IPS-20b (cell line): ENCODE results near the gene GLP1R.

ENCODE experiments used
- H3K27ac ChIP-seq: one replicate; pipeline ENCODE4 v1.5.1; 2013; ENCODE audit warnings: low read length
- H3K27me3 ChIP-seq: 2 replicates; pipeline ENCODE4 v1.6.1; 2013; ENCODE audit warnings: mild to moderate bottlenecking, low read length, inconsistent platforms; ENCODE audit not compliant: insufficient read depth
- H3K36me3 ChIP-seq: 2 replicates; pipeline ENCODE4 v1.6.1; 2013; ENCODE audit warnings: low read depth, mild to moderate bottlenecking, inconsistent platforms, low read length, moderate library complexity; ENCODE audit not compliant: insufficient read depth
- H3K4me1 ChIP-seq: 2 replicates; pipeline ENCODE4 v1.6.1; 2013; ENCODE audit warnings: mild to moderate bottlenecking, control low read depth, inconsistent platforms, low read length, moderate library complexity; ENCODE audit not compliant: insufficient read depth
- H3K4me3 ChIP-seq: 2 replicates; pipeline ENCODE4 v1.5.1; 2013; ENCODE audit warnings: mild to moderate bottlenecking, low read length, inconsistent platforms
- H3K9ac ChIP-seq: 2 replicates; pipeline ENCODE4 v1.6.1; 2013; ENCODE audit warnings: low read depth, mild to moderate bottlenecking, inconsistent platforms, low read length, moderate library complexity
- H3K9me3 ChIP-seq: 2 replicates; pipeline ENCODE4 v1.6.1; 2013; ENCODE audit warnings: mild to moderate bottlenecking, low read depth, low read length, inconsistent platforms; ENCODE audit not compliant: insufficient read depth

GLP1R gene

DNA sequence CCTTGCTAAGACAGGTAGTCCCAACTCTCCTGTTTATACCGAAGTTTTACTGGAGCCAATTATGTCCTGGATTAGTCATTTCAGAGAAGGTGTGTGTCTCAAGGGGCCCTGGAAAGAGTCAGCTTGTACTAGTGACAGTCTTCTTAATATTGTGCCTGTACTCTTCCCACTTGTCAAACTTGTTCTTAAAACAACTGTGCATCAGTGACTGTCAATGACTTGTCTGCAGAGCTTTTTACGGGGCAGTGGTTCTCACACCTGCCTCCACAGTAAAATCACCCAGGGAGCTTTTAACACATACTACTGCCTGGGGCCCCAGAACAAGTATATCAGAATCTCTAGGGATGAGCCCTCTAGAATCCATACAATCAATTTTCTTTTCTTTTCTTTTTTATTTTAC, 28.4 kb upstream of the GLP1R start:
- Histone ChIP-seq H3K4me1 (peaks cover 5% of the 10 kb centered on the region; the same call in 1 of the 2 replicates), H3K36me3 (no peaks in the 10 kb centered on the region), H3K9ac (no peak overlapping the region), H3K4me3 (no peak overlapping the region), H3K27ac (no peak overlapping the region), H3K27me3 (peaks cover 7% of the 10 kb centered on the region; the same call in 1 of the 2 replicates), H3K9me3 (no peaks in the 10 kb centered on the region; the same call in 1 of the 2 replicates)

DNA sequence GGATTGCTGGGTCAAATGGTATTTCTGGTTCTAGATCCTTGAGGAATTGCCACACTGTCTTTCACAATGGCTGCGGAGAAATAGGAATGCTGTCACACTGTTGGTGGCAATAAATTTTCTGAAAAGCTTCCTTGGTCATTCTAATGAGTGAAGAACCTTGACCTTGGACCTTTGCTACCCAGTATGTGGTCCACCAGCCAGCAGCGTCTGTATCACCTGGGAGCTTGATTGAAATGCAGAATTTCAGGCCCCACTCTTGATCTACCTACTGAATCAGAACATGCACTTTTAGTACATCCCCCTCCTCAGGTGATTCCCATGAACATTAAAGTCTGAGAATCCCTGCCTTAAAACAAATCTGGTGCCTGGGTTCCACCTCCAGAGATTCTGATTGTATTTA, 27.5 kb upstream of the GLP1R start:
- Histone ChIP-seq H3K9ac (no peak overlapping the region), H3K4me1 (peaks cover 5% of the 10 kb centered on the region; the same call in 1 of the 2 replicates), H3K36me3 (no peaks in the 10 kb centered on the region), H3K4me3 (no peak overlapping the region), H3K27ac (no peak overlapping the region), H3K27me3 (peaks cover 7% of the 10 kb centered on the region; the same call in 1 of the 2 replicates), H3K9me3 (no peaks in the 10 kb centered on the region; the same call in 1 of the 2 replicates)

DNA sequence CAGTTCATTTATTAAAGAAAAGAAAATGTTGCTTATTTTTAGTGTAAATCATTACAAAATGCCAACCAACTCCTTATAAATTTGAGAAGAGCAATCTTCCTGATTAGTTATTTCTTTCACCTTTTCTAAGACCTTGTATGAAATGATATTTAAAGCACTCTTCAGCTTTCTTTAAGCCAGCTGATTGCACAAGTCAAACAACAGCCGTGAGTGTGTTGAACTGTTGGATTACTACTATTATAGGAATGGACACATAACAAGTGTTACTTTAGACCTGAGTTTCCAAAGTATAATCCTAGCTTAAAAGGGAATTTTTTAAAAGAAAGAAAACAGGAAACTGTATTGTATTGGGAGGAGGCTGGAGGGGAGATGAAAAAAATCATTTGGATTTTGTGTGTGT, 26.8 kb upstream of the GLP1R start:
- H3K9ac ChIP-seq, result no peak overlapping the region
- H3K27ac ChIP-seq, result no peak overlapping the region
- H3K36me3 ChIP-seq, result no peaks in the 10 kb centered on the region
- peaks cover 7% of the 10 kb centered on the region; the same call in 1 of the 2 replicates for H3K27me3 ChIP-seq
- H3K9me3 ChIP-seq, result no peaks in the 10 kb centered on the region; the same call in 1 of the 2 replicates
- H3K4me1 ChIP-seq, result peaks cover 8% of the 10 kb centered on the region; the same call in 1 of the 2 replicates
- H3K4me3 ChIP-seq, result no peak overlapping the region

DNA sequence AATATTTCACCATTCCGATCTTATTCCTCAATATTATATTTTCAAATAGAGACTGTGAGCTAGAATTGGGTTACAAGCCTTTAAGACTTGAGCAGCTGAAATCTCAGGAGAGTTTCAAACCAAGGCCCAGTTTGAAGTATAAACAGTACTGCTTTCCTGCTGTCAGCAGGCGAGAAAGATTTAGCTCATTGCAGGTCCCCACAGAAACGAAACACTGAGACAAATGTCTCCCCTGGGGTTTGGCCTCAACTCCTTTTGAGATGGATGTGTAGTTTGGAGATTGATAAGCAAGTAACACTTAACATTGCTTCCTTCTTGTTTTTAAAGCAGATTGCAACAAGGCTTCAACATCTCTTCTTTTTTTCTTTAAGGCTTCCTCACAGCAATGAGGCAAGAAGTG, 22.4 kb upstream of the GLP1R start:
- Histone ChIP-seq H3K36me3 (no peaks in the 10 kb centered on the region), H3K27me3 (no peaks in the 10 kb centered on the region), H3K9ac (no peak overlapping the region), H3K27ac (no peak overlapping the region), H3K4me1 (peaks cover 6% of the 10 kb centered on the region; the same call in 1 of the 2 replicates), H3K4me3 (no peak overlapping the region), H3K9me3 (no peaks in the 10 kb centered on the region)

DNA sequence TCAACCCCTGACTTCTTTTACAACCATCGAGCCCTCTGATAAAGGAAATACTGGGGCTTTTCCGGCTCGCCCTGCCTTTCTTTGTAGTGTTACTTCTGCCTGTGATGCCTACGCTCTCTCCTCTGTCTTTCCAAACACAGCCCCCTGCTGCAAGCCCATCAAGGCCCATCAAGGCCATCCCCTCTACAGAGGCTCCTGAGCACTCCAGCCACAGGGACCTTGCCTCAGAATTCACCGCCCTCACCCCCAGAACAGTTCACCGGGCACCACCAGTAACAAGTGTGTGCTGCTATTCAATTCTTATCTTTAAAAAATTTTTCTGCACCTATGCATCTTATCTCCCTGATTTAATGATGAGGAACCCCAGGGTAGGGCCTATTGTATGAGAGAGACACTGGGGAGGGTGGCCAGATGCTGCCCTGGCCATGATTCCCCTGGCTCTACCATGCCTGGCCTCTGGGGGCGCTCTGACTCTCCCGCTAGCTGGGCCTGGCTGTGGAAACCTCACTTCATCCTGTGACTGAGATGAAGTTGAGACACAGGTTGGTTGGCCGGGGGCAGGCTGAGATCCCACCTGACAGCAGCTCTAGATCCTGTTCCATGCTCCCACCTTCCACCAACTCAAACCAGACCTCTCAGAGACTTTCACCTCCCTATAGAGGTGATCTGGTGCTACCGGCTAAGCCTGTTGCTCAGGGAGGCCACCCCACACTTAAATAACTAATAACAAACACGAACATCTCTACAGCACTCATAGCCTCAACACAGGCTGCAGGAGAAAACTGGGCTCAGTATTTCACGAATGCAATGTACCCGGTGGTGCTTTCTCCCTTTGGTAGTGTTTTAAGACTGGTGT, 19.2 kb upstream of the GLP1R start:
- H3K27me3 ChIP-seq, result peaks cover 9% of the 10 kb centered on the region
- H3K4me1 ChIP-seq, result peaks cover 3% of the 10 kb centered on the region; the same call in 1 of the 2 replicates
- H3K27ac ChIP-seq, result no peak overlapping the region
- no peaks in the 10 kb centered on the region for H3K36me3 ChIP-seq
- no peak overlapping the region for H3K9ac ChIP-seq
- H3K4me3 ChIP-seq, result no peak overlapping the region
- no peaks in the 10 kb centered on the region for H3K9me3 ChIP-seq

DNA sequence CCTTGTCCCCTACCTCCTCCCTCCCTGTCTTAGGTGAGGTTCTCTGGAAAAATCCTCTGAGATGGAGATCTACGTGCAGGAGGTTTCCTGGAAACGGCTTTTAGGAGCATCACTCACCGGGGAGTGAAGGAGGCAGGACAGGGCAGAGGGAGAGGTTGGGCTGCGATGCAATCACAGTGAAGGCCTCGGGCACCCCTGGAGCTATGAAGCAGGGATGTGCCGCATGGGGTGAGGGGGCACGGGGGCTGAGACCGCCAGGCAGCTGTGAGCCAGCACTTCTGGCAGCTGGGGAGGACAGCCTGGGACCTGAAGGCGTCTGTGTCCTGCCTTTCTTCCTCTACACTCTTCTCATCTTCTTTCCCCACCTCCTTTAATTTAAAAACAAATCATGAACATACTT, 12.9 kb upstream of the GLP1R start:
- 0 out of 2 replicates have a peak, but pooled peaks cover 5% of the 10 kb centered on the region for H3K4me1 ChIP-seq
- H3K27me3 ChIP-seq, result peaks cover 43% of the 10 kb centered on the region
- no peak overlapping the region for H3K27ac ChIP-seq

DNA sequence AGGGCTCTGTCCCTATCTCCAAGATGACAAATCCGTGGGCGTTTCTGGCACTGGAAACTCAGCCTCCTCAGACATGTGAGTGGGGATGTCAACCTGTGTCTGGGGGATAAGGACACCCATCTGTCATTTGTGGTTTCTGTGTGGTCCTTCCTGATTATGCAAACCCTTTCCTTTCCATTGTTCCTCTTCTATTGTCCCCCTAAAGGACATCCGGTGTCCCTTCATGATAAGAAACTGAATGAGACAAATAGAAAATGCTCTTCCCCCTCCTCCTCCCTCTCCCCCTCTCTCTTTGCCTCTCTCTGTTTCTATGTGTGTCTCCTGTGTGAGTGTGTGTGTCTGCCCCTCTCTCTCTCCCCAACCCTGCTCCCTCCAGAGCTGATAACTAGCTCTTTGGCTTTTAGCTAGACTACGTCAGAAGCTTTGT, 11.5 kb upstream of the GLP1R start:
- Histone ChIP-seq H3K27me3 (peaks cover 43% of the 10 kb centered on the region), H3K27ac (no peak overlapping the region), H3K36me3 (no peaks in the 10 kb centered on the region), H3K9me3 (no peaks in the 10 kb centered on the region), H3K4me3 (no peak overlapping the region), H3K4me1 (0 out of 2 replicates have a peak, but pooled peaks cover 5% of the 10 kb centered on the region), H3K9ac (no peak overlapping the region)

More for the DNA sequence above, 12.9 kb upstream of the GLP1R start:
- H3K36me3 ChIP-seq, result no peaks in the 10 kb centered on the region
- H3K4me3 ChIP-seq, result no peak overlapping the region
- H3K9ac ChIP-seq, result no peak overlapping the region
- no peaks in the 10 kb centered on the region for H3K9me3 ChIP-seq

DNA sequence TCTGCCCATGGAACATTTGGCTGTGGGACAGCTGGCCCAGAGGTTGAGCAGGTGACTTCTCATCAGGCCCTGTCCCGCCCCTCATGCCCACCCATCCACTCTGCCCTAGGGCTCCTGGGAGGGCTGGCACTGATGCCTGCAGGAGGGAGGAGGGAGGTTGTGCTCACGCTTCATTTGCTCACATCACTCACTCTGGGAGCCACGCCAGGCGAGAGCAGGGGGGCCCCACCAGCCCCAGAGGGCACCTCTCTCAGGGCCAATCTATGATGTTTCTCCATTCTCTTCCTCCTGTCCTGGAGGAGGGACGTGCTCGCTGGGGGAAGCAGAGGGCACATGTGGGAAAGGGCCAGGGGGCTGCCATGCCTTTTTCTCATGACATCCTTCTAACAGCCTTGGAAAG, 10.9 kb upstream of the GLP1R start:
- H3K9me3 ChIP-seq, result no peaks in the 10 kb centered on the region
- H3K4me1 ChIP-seq, result 0 out of 2 replicates have a peak, but pooled peaks cover 5% of the 10 kb centered on the region
- no peak overlapping the region for H3K27ac ChIP-seq
- no peak overlapping the region for H3K4me3 ChIP-seq
- H3K36me3 ChIP-seq, result no peaks in the 10 kb centered on the region
- no peak overlapping the region for H3K9ac ChIP-seq
- peaks cover 47% of the 10 kb centered on the region for H3K27me3 ChIP-seq

DNA sequence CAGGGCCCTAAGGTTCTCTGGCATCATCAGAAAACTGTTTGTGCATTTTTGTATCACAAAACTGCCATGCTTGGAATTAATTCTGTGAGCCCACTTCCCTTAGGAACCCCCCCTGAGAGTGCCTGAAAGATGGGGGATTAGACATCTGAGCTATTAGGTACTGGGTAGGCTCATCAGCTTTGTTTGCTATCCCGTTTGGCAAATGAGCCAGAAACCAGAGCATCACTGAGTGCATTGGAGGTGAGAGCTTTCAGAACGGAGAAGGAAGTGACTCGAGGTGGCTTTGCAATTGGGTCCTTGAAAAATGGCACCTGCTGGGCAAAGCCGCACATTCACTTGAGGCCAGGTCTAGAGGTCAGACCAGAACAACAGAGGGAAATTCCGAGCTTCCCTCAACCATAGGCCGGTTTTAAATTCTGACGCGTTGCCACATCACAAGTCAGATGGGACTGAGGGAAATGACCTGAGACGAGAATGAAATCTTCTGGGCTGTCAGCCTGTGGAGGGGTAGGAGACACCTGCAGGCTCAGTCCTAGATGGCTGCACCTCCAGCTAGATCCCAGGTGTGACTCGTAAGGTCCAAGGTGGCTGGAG, 8.4 kb upstream of the GLP1R start:
- Histone ChIP-seq H3K27me3 (peaks cover 37% of the 10 kb centered on the region), H3K9me3 (no peaks in the 10 kb centered on the region), H3K4me1 (0 out of 2 replicates have a peak, but pooled peaks cover 5% of the 10 kb centered on the region), H3K9ac (no peak overlapping the region), H3K36me3 (no peaks in the 10 kb centered on the region), H3K27ac (no peak overlapping the region), H3K4me3 (no peak overlapping the region)

DNA sequence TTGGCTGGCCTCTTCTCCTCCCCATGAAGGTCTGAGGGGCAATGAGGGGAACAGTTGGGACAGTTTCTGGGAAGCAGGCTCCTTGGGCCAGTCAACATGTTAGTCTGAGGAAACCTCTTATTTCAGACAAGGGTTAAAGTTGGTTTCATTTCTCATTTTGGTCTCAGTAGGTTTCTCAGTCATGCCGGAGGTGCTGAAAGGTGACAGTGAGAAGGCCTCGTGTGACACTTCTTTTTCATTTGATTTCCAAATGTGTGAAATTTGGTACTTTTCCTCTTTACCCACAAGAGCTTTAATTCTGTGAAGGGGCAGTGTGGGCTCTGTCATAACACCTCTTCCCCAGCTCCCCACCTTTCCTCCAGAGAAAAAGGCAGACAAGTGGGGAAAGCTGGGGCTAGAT, 7.5 kb upstream of the GLP1R start:
- Histone ChIP-seq H3K4me3 (no peak overlapping the region), H3K9ac (no peak overlapping the region), H3K4me1 (0 out of 2 replicates have a peak, but pooled peaks cover 5% of the 10 kb centered on the region), H3K36me3 (no peaks in the 10 kb centered on the region), H3K9me3 (no peaks in the 10 kb centered on the region), H3K27me3 (peaks cover 28% of the 10 kb centered on the region), H3K27ac (no peak overlapping the region)

DNA sequence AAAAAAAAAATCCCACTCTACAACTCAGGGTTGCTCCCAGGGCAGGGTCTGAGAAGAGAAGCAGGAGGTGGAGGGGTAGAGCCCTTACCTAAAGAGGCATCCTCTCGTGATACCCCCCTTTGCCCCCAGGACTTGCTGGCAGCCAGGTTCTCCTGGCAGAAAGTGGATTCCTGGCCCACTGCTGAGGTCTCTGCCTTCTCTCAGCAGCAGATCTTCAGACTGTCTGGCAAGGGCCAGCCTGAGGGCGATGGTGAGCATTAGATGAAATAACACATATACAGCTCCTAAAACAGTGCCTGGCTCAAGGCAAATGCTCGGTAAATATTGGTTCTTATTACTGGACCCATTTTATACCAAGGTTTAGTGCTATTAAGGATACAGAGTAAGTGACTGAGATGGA, 4.8 kb upstream of the GLP1R start:
- H3K4me3 ChIP-seq, result no peak overlapping the region
- peaks cover 34% of the 10 kb centered on the region for H3K27me3 ChIP-seq
- H3K9ac ChIP-seq, result no peak overlapping the region

DNA sequence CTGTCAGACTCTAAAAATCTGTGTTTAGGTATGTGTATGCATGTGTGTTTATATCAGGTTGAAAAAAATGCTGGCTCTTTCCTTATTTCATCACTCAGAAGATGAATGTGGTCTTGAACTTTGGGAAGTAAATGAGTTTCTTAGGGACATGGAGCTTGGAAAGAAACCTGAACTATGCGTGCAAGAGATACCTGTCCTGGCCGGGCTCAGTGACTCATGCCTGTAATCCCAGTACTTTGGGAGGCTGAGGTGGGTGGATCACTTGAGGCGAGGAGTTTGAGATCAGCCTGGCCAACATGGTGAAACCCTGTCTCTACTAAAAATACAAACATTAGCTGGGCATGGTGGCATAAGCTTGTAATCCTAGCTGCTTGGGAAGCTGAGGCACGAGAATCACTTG, 4.4 kb upstream of the GLP1R start:
- Histone ChIP-seq H3K27me3 (peaks cover 34% of the 10 kb centered on the region), H3K27ac (no peak overlapping the region), H3K36me3 (no peaks in the 10 kb centered on the region), H3K9ac (no peak overlapping the region), H3K4me1 (no peaks in the 10 kb centered on the region), H3K9me3 (no peaks in the 10 kb centered on the region), H3K4me3 (no peak overlapping the region)

More for the DNA sequence above, 4.8 kb upstream of the GLP1R start:
- Histone ChIP-seq H3K36me3 (no peaks in the 10 kb centered on the region), H3K9me3 (no peaks in the 10 kb centered on the region), H3K4me1 (no peaks in the 10 kb centered on the region), H3K27ac (no peak overlapping the region)
